GM19043 (cell line): ENCODE results near the gene SCGB3A1.

Experiments used
- ATAC-seq: cut with Tn5 transposase; IDR thresholded peaks from one replicate; pipeline ENCODE4 v1.9.1; 2021; ENCODE audit warnings: low read depth; ENCODE audit not compliant: unreplicated experiment

Gene SCGB3A1

DNA sequence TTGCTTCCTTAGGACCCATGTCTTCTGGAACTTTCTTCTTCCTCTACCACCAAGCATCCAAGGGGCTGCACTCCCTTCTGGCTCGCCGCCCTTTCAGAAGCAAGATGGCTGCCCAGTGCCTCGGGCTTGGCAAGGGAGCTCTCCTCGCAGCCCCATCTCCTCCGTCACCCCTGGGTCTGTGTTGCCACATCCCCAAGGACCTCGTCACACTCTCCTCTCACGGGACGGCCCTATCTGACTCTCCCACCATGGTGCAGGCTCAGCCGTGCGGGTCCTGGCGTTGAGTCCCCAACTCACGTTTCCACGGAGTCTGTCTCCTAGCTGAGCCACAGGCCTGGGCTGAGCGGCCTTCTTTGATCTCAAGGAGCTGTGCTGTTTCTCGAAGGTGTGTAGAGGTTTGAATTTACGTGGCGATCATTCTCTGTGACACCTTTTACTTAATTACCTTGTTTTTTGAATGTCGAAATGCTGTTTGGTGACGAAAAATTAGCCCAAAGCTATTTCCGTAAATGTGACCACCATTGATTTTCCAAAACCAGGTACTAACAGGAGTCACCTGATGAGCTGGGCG, 15.0 kb upstream of the SCGB3A1 start:
- ATAC-seq: no peak

GRCh38 chr5:180605554-180606214, 14.4 kb upstream of the SCGB3A1 start:
- no peak for ATAC-seq

- ATAC-seq: no peak
Measured at GRCh38 chr5:180604271-180604670, 13.0 kb upstream of the SCGB3A1 start.

DNA sequence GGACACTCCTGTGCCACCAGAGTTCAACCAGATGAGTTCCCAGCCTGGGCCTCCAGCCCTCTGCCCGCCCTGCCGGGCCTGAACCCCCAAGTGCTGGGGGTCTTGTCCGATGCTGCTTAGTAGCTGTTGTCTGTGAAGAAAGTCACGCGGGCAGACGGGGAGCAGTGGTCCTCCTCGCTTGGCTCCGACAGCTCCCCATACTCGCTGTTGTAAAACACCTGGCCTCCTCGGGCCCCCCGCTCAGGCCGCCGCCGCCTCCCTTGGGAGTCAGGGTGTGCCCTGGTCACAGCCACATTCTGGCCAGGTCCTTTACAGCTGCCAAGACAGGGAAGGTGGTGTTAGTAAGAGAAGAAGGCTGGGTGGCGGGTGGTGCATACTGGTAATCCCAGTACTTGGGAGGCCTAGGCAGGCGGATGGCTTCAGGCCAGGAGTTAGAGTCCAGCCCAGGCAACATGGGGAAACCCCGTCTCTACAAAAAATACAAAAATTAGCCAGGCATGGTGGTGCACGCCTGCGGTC, 11.8 kb upstream of the SCGB3A1 start:
- ATAC-seq: no peak

DNA sequence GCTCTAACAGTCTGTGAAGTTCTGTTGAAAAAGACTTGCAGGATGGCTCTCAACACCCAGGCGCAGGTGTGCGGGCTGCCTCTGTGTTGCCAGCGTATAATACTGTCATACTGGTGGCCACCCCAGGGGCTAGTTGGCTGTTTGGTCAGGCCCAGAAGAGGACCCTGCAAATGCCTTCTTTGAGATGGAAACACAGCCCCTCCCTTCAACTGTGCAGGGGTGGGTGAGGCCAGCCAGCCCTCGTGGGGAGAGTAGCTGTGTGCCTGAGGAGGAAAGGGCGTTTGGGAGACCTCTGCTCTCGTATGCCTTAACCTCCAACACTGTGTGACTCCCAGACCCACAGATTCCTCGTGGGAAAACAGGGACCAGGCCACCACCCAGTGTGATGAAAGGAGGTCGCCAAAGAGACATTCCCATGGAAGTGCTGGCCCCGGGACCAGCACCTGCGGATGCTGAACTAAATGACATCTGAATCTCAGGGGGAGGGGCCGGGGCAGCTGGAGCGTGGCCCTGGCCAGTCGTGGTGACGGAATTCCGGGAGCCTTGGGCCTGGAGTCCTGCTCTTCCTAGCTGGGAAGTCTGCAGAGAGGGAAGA, 11.3 kb upstream of the SCGB3A1 start:
- ATAC-seq: no peak

DNA sequence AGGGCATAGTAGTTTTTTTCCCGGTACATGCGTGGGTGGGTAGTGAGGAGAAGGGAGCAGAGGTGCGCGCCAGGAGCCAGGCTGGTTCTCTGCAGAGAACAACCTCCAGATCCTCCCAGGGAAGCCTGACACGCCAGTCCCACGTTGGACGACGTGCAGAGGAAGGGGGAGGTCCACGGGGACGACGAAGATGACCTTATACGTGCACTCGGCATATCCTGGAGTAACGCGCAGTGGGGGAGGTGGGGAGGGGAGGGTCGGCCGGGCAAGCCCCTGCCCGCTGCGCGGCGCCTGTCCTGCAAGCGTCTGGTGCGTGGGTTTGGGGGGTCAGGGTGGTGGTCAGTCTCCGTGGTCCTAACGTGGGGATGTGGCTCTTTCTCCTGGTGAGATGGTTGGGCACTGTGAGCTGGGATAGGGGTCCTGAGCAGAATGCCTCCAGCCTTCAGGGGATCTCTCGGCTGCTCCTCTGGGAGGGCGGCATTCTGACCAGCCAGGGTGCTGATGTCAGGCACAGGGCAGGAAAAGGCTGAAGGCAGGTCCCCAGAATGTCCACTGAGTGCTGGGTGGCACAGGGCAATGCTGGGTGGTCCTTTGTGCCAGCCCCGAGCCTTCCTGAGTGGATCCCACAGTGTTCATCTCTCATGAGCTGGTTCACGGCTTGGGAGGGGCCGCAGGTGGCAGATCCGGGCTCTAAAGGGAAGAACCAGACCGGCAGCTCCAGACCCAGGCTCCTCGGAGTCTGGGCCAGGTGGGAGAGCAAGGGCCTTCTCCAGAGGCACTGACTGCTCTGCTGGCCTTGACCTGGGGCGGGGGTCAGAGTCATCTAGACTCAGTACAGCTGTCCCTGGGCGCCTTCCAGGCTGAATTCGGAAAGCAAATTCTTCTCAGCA, 10.5 kb upstream of the SCGB3A1 start:
- ATAC-seq: no peak

DNA sequence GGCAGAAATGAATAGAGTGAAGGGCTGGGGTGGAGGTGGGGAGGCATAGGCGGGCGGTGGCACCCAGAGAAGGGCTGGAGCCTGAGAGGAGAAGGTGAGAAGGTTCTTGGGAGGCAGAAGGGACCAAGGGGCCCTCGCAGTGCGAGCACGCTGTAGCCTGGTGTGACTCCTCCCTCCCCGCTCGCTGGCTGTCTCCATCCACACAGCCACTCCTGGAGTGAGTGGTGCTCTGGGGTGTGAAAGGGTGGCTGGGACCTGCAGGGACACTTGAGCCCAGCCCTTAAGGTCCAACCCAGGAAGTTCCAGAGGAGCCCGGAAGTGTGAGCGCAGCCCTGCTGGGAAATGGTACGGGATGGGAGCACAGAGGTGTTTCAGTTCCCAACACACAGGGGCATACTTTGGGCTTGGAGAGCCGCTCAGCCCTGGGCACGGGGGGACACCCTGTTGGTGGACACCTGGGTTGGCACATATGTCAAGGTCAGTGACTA, 9.3 kb upstream of the SCGB3A1 start:
- no peak for ATAC-seq

GRCh38 chr5:180599981-180600553, 8.8 kb upstream of the SCGB3A1 start:
- ATAC-seq: no peak

- ATAC-seq: no peak
Measured at GRCh38 chr5:180599590-180599914, 8.3 kb upstream of the SCGB3A1 start.

DNA sequence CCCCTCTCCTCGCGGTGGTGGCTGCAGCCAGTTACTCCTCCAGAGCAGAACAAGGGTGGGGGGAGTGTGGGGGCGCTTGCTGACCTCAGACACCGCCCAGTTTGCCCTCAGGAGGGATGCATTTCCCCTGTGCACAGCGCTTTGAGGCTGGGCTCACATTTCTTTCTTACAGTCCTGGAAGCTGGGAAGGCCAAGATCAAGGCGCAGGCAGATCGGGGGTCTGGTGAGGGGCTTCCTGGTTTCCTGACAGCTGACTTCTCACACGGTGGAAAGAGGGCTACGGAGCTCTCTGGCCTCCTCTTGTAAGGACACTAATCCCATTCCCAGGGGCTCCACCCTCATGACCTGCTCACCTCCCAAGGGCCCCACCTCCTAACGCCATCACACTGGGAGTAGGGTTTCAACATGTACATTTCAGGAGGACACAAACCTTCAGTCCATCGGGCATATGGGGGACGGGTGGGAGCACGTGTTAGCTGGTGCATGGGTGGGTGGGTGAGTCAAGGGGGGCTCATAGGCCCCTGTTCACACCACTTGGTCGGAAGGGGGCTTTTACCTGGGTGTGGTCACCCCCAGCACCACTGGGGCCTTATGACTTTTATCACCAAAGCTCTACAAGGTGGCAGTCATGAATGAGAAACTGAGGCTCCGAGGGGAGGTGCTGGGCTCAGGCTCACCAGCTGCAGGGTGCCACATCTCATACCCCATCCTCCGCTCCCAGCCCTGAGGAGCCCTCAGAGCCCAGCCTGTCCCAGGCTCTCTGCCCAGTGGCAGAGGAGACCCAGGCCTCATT, 7.7 kb upstream of the SCGB3A1 start:
- ATAC-seq: no peak

- no peak for ATAC-seq
Measured at GRCh38 chr5:180598316-180598701, 7.0 kb upstream of the SCGB3A1 start.

DNA sequence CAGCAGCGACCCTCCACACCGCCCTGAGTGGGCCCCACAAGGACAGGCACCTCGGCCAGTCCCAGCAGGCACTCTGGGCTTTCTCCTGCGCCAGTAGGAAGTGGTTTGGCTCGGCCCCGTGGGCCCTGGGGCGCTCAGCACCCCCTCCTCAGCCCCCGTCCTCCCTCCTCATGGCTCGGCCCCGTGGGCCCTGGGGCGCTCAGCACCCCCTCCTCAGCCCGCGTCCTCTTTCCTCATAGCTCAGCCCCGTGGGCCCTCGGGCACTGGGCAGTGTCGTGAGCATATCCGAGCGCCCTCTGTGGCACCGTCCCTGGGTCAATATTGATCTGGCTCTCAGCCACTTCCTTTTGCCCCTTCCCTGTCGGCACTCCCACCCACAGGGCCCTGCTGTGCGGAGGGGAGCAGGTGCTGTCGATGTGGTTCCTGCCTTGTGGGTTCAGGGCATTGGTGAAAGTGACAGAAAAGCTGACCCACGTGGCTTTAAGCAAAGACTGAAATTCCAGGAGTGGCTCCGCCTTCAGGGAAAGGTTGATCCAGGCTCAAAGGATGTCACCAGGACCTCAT, 5.5 kb upstream of the SCGB3A1 start:
- ATAC-seq: no peak

- no peak for ATAC-seq
Measured at GRCh38 chr5:180596115-180596667, 4.9 kb upstream of the SCGB3A1 start.

GRCh38 chr5:180595381-180596114, 4.2 kb upstream of the SCGB3A1 start:
- no peak for ATAC-seq

- no peak for ATAC-seq
Measured at GRCh38 chr5:180595046-180595379, 3.7 kb upstream of the SCGB3A1 start.

GRCh38 chr5:180594311-180595045, 3.2 kb upstream of the SCGB3A1 start:
- ATAC-seq: no peak

DNA sequence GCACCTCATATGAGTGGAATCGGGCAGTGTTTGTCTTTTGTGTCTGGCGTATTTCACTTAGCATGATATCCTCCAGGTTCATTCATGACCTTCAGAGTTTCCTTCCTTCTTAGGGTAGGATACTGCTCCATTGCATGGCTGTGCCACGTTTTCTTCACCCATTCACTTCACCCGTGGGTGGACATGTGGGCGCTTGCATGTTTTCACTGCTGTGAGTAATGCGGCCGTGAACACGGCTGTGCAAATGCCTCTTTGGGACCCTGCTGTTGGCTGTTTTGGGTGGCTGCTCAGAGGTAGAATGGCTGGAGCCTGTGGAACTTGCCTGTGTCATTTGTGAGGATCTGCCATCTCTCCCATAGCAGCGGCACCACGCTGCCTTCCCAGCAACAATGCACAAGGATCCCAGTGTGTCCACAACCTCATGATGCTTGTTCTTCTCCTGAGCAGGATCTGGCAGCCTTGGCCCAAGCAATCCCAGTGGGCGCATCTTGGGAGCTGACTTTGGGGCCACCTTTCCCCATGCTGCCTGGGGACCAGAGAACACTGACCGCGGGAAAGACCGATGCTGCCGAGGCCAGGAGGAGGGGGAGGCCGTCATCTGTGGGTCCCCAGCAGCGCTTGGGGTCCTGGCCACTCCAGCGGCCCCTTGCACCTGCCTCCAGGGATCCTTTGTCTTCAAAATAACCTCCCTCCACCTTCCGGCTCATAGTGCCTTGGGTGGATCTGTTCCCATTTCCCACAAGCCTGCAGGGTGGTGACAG, 2.3 kb upstream of the SCGB3A1 start:
- no peak for ATAC-seq
